ENCODE results near the gene GHDC. TPM values are rescaled to one million over a fixed set of nuclear protein-coding genes. Genes with fewer than 3 reads are reported as not detected.

Gene GHDC
- 4.1 and 13.2 TPM in 2 replicates for total RNA-seq

GRCh38 chr17:42193969-42194899, at the start of gene GHDC:
GHDC (minus strand) TSS chr17:42194494; CDS start chr17:42193581, 913 bp downstream.

GRCh38 chr17:42184713-42185620, 9.3 kb downstream of the GHDC start, which contains the start of gene HCRT:
HCRT (minus strand) TSS chr17:42185452; CDS start chr17:42185365, 87 bp downstream.

GRCh38 chr17:42180922-42181850, 13.1 kb downstream of the GHDC start, which contains the start of gene KCNH4:
KCNH4 (minus strand) TSS chr17:42181142; CDS start chr17:42180945, 197 bp downstream.

Other genes with a start within 250 kb of the GHDC start
- gene CNP, start 227.7 kb downstream of the GHDC start, total RNA-seq = 53.4 and 62.3 TPM in 2 replicates
- gene DNAJC7, start 177.1 kb downstream of the GHDC start, total RNA-seq = 71.2 and 91.3 TPM in 2 replicates
- 9.7 and 13.4 TPM in 2 replicates for gene NKIRAS2, start 174.4 kb downstream of the GHDC start, total RNA-seq
- gene C17orf113, start 143.9 kb downstream of the GHDC start, total RNA-seq = 0.32 and 0.34 TPM in 2 replicates
- gene ZNF385C, start 96.0 kb downstream of the GHDC start, total RNA-seq = not detected in 2 replicates
- 9.1 and 14.7 TPM in 2 replicates for gene DHX58, start 81.8 kb downstream of the GHDC start, total RNA-seq
- 4.7 and 5.6 TPM in 2 replicates for gene KAT2A, start 73.1 kb downstream of the GHDC start, total RNA-seq
- not detected in 2 replicates for gene HSPB9, start 71.7 kb downstream of the GHDC start, total RNA-seq
- 37.4 and 41.7 TPM in 2 replicates for gene RAB5C, start 39.5 kb downstream of the GHDC start, total RNA-seq
- not detected in 2 replicates for gene KCNH4, start 13.4 kb downstream of the GHDC start, total RNA-seq
- gene HCRT, start 9.0 kb downstream of the GHDC start, total RNA-seq = not detected in 2 replicates
- 14.0 and 16.8 TPM in 2 replicates for gene STAT5B, start 81.9 kb upstream of the GHDC start, total RNA-seq
- gene STAT5A, start 94.0 kb upstream of the GHDC start, total RNA-seq = 21.1 and 35.6 TPM in 2 replicates
- gene STAT3, start 193.9 kb upstream of the GHDC start, total RNA-seq = 70.4 and 73.1 TPM in 2 replicates
- 463 and 467 TPM in 2 replicates for gene CAVIN1, start 228.8 kb upstream of the GHDC start, total RNA-seq